ENCODE data around the gene BMP8A. TPM values are rescaled to one million over a fixed set of nuclear protein-coding genes. Genes with fewer than 3 reads are reported as not detected.

The BMP8A gene
- total and polyA plus RNA-seq, 2 of the 8 experiments (the other 6 are each of a cell fraction or from before 2014, with no cell fraction given): 0.38 to 0.43 TPM

- no peaks in the 10 kb centered on the region for H3K79me2 ChIP-seq (ENCODE audit: control insufficient read depth in 1 of 2, insufficient read depth in 2 of 2, low read length in 2 of 2)
- H3K23me2 ChIP-seq (ENCODE audit: low read depth, low read length): no peaks in the 10 kb centered on the region
- POLR2A ChIA-PET (ENCODE audit: partially characterized antibody): no interaction called here
- FAIRE-seq: no peak
- no peak overlapping the region for H2BK120ac ChIP-seq (replicated peaks; ENCODE audit: low read depth, low read length)
- H3K9ac ChIP-seq (replicated peaks in 1 of 4; ENCODE audit: extremely low read depth in 1 of 4, low read depth in 3 of 4, low read length in 3 of 4): no peak overlapping the region
- H3K27ac ChIP-seq (ENCODE audit: low read depth, low read length): no peak overlapping the region
- H3K4me1 ChIP-seq (replicated peaks in 1 of 4; ENCODE audit: control insufficient read depth in 3 of 4, insufficient read depth in 4 of 4, low read length in 3 of 4): no peaks in the 10 kb centered on the region
- no peak overlapping the region for H2AFZ ChIP-seq (ENCODE audit: low read length)
- no peak overlapping the region for H2BK15ac ChIP-seq (ENCODE audit: low read length)
- no peak overlapping the region for H4K91ac ChIP-seq (replicated peaks; ENCODE audit: insufficient read length, low read length)
- no peak overlapping the region for H3K4ac ChIP-seq (replicated peaks; ENCODE audit: insufficient read length, low read depth, low read length)
- WGBS, 2 experiments (ENCODE audit: extremely low coverage in 1 of 2, insufficient coverage in 1 of 2, insufficient read length in 1 of 2, insufficient replicate concordance in 2 of 2, low coverage in 1 of 2, low lambda C conversion rate in 2 of 2, missing lambda C conversion rate in 1 of 2): 73% methylated on average over 1 of the region's 1 CpG; no CpG with 5 or more reads in 1 of the 2 experiments
- no peak overlapping the region for H2BK20ac ChIP-seq (ENCODE audit: low read length)
- CTCF ChIA-PET (ENCODE audit: partially characterized antibody): interaction anchor here (0.6 to 1.2 kb wide), 2 partner anchors 46 to 385 kb away, joined by 3 read pairs; no protein-coding TSS in a partner anchor
- H2AK5ac ChIP-seq (ENCODE audit: low read depth, low read length): no peak overlapping the region
- 0 out of 2 replicates have a peak, but pooled peaks have one; percentile 20 for TF ChIP-seq CEBPB (IDR thresholded peaks at IDR 0.05; ENCODE audit: low read depth, low read length)
- TF ChIP-seq FOSL1 (IDR thresholded peaks at IDR 0.05; ENCODE audit: insufficient read depth, low read depth, low read length): no peak
- H3K27me3 ChIP-seq (replicated peaks in 1 of 4; ENCODE audit: control insufficient read depth in 3 of 4, extremely low read depth in 1 of 4, insufficient read depth in 3 of 4, low read length in 3 of 4): no peaks in the 10 kb centered on the region
- no peaks in the 10 kb centered on the region for H3K9me3 ChIP-seq (ENCODE audit: insufficient read depth in 2 of 2, low read depth in 1 of 2, low read length in 1 of 2)
- H3K23ac ChIP-seq (ENCODE audit: insufficient read length): no peak overlapping the region
- no peak for DNase-seq (ENCODE audit: low read depth in 1 of 2, low spot score in 2 of 2)
- peaks cover 9 to 58% (median 41%) of the 10 kb centered on the region in 4 experiments; a peak in 7 of 8 replicates for H3K36me3 ChIP-seq (ENCODE audit: control insufficient read depth in 2 of 4, insufficient read depth in 4 of 4, low read length in 3 of 4)
- H4K5ac ChIP-seq (ENCODE audit: insufficient read length, low read depth, low read length): no peak overlapping the region
- no peak overlapping the region for H3K4me2 ChIP-seq (ENCODE audit: insufficient read depth in 1 of 2, low read depth in 2 of 2, low read length in 2 of 2)
- no peak overlapping the region for H3K18ac ChIP-seq (ENCODE audit: extremely low read depth, low read length)
- H3K4me3 ChIP-seq (ENCODE audit: extremely low read depth in 1 of 4, insufficient read depth in 2 of 4, low read depth in 3 of 4, low read length in 4 of 4): no peak overlapping the region
- no peak overlapping the region for H3K14ac ChIP-seq (ENCODE audit: insufficient read length)
- no peaks in the 10 kb centered on the region for H3K79me1 ChIP-seq (ENCODE audit: low read depth, low read length)
- no peak overlapping the region for H3K56ac ChIP-seq (replicated peaks; ENCODE audit: insufficient read length, low read depth, low read length)
- no peak overlapping the region for H2BK5ac ChIP-seq (ENCODE audit: low read depth, low read length)
- peak overlapping the region; percentile 36; the same call in 1 of the 2 replicates for H4K8ac ChIP-seq (ENCODE audit: extremely low read depth, insufficient read depth, low read length)
- peaks cover 2 to 4% of the 10 kb centered on the region in 2 experiments for H4K20me1 ChIP-seq (replicated peaks in 1 of 2; ENCODE audit: control insufficient read depth in 1 of 2, insufficient read depth in 2 of 2, low read length in 2 of 2)
- H2BK12ac ChIP-seq (ENCODE audit: low read depth, low read length): no peak overlapping the region; the same call in 1 of the 2 replicates
Measured at GRCh38 chr1:39483276-39483675, 8.2 kb upstream of the BMP8A start.

Data from H1 (cell line).